ENCODE results near the gene SLC35B1.

DNA sequence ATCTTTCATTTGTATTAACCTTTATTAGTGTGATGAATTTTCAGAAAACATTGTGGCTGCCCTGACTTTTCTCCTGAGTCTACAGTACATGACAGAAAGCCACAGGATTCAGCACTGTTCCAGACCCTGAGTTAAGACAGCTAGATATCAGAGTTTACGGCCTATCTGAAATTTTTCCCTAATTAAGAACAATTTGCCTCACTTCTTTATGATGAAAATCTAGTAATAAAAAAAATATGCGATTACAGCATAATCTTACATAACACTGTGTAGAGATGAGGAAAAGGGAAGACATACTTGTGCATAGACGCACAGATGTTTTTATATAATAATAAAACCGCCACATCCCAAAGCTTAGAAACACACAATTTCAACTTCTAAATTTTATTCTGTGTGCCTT, 37.1 kb downstream of the SLC35B1 start:
- no peak for TF ChIP-seq POLR2A (IDR thresholded peaks at IDR 0.05)
- TF ChIP-seq, protein P1, sequence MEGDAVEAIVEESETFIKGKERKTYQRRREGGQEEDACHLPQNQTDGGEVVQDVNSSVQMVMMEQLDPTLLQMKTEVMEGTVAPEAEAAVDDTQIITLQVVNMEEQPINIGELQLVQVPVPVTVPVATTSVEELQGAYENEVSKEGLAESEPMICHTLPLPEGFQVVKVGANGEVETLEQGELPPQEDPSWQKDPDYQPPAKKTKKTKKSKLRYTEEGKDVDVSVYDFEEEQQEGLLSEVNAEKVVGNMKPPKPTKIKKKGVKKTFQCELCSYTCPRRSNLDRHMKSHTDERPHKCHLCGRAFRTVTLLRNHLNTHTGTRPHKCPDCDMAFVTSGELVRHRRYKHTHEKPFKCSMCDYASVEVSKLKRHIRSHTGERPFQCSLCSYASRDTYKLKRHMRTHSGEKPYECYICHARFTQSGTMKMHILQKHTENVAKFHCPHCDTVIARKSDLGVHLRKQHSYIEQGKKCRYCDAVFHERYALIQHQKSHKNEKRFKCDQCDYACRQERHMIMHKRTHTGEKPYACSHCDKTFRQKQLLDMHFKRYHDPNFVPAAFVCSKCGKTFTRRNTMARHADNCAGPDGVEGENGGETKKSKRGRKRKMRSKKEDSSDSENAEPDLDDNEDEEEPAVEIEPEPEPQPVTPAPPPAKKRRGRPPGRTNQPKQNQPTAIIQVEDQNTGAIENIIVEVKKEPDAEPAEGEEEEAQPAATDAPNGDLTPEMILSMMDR (IDR thresholded peaks at IDR 0.05) = no peak
- no peak for TF ChIP-seq EP300 (IDR thresholded peaks at IDR 0.05)
